ENCODE data around the gene TNFRSF21.
"Not testable (repeated sequence)": the region's sequence is repeated elsewhere in the genome, so short reads cannot be mapped to it uniquely, and the experiment has no call there.

TNFRSF21 gene

DNA sequence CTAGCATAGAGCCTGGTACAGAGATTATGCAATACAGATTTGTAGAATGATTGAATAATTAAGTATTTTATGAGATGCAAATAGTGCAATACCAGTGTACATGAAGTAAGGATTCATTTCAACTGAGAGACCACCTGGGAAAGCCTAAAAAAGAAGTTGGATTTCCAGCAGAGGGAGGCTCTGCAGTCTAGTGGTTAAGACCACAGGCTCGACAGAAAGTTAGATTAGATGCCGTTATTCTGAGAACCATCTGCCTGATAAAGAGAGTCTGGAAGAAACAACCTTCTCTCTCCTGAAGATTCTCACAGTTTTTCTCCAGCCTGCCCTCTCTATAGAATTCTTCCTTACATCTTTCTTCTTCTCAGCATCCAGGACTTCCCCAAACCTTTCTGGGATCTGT lies 13.6 kb upstream of the TNFRSF21 start:
- DNase-seq (ENCODE audit: low read depth) = no peak

GRCh38 chr6:47321577-47321976 lies 11.9 kb upstream of the TNFRSF21 start:
- DNase-seq (ENCODE audit: low read depth) = no peak

GRCh38 chr6:47319867-47320266 lies 10.2 kb upstream of the TNFRSF21 start:
- no peak for DNase-seq (ENCODE audit: low read depth)

- no peak for DNase-seq (ENCODE audit: low read depth)
These were observed 9.7 kb upstream of the TNFRSF21 start for GRCh38 chr6:47319382-47319781.

- DNase-seq (ENCODE audit: low read depth) = no peak
These were observed 8.7 kb upstream of the TNFRSF21 start for GRCh38 chr6:47318236-47318989.

DNA sequence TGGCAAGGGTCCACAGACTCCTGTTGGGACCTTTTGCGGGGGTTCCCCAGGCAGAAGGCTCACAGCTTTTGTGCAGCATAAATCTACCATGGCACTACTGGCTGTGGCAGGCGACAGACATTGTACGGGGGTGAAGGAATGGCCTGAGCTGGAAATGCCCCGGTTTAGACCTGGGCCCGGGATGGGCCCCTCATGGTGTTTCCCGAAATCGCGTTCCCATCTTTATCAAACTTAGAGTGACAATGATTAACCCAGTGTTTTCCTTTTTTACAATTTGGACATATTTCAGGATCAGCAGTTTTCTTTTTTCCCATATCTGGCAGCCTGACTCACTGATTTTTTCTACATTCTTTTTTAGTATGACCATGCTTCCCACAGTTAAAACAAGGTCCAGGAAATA lies 5.5 kb upstream of the TNFRSF21 start:
- DNase-seq (ENCODE audit: low read depth) = not testable (repeated sequence)

DNA sequence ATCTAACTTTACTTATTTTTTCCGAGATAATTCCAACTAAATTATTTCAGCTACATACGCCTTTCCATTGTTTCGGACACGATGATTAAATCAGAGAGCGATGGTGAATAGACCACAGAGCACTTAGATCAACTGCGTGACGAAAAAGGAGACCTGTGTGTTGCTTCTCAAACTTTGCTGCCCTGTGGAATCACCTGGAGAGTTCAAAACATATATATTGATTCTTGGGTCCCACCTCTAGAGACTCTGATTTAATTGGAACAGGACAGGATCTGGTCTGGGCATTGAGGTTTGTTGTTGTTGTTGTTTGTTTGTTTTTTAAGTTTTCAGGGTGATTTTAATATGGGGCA lies 401 bp upstream of the TNFRSF21 start:
- DNase-seq (ENCODE audit: low read depth) = no peak

DNA sequence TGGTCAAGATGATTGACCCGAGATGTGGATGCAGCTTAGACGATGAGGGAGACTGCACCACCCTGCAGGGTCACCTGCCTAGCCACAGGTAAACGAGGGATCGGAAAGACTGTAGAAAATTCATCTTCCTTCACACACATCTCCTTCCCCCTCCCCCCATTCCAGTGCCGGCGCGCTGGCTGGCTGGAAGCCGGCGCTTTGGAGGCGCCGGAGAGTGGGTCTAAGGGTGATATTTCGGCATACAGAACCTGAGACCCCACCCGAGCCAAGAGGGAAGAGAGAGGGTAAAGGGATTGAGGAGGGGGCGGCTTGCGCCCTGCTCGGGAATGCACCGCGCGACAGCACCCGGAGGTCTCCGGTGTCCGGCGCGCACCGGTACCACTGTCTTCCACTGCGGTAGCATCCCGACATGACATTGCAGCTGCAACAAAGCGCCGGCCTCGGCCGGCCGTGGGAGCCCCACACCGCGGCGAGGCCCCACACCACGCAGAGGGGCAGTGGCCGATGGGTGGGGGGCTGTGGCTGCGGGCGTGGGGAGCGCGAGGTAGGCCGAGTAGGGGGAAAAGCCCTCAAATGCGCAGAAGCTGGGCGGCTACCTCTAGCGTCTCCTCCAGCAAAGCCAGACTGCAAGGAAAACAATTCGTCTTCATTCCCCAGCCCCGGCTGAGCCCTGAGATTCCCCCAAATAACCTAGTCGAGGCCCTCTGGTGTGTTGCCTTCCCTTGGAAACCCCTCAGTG lies 984 bp downstream of the TNFRSF21 start:
- no peak for DNase-seq (ENCODE audit: low read depth)

GRCh38 chr6:47308198-47308517 lies 1.5 kb downstream of the TNFRSF21 start:
- no peak for DNase-seq (ENCODE audit: low read depth)

- DNase-seq (ENCODE audit: low read depth) = no peak
These were observed 2.1 kb downstream of the TNFRSF21 start for GRCh38 chr6:47307362-47308197.

DNA sequence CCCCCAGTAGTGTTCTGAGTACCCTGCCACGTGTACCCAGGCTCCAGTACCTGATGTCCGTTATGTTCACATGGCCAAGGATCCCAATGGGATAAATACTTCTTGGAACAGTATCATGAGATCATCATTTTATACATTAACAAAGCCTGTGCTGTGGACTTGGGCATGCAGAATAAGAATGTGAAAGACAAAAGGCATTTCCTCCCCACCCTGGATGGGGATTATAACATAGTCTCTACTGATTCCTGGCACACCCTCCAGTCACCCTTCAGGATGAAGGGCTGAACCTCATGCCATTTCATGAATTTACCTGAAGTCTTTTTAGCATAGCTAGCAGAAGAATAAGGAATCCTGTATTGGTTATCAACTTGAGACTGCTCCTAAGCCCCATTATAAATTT lies 2.8 kb downstream of the TNFRSF21 start:
- no peak for DNase-seq (ENCODE audit: low read depth)

DNA sequence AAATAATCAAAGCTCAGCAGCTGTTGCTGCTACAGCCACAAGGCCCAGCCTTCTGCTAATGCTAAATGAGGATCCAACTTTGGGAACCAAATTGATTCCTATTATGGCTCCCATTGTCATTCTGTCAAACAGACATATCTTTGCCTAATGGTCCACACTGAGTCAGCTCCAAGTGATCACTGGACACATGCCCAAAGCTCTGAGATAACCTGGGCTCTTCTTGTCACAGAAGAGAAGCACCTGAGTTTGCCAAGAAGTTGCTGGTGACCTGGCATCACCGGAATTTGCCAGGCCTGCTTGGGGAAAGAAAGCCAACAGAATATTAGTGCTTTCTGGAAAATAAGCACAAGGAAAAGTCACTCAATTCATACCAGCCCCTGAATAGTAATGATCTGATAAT lies 5.8 kb downstream of the TNFRSF21 start:
- no peak for DNase-seq (ENCODE audit: low read depth)

DNA sequence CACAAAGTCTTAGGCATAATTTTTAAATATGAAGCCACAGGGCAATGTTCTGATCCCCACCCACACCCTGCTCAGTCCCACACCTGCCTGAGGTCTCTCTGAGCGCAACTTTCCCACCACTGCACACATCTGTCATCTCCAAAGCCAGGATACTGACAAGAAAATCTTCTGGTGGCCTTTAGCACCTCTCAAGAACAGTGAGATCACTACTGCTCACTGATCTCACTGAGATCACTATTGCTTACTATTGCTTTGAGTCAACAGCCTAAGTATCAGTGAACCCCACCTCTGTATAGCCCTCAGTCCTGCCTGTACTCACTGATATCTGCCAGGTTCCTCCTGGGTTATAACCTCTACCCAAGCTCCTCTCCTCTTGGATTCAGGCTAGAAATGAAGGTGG lies 6.4 kb downstream of the TNFRSF21 start:
- DNase-seq (ENCODE audit: low read depth) = no peak

DNA sequence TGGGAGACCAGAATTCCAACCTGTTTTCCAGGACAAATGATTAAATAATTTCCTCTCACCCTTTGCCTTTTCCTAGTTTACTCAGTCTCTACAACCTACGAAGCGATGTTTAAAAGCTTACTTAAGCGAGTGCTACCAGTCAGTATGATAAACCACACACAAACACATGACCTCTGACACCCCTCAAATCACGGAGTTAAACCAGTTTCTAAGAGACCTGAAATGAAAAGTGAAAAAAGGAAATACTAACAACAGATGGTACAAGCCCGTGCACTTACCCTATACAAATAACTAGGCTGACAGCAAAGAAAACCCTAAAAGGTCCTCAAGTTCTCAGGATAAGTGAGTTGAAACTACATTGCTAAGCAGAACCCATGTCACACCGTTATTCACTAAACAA lies 7.7 kb downstream of the TNFRSF21 start:
- no peak for DNase-seq (ENCODE audit: low read depth)

DNA sequence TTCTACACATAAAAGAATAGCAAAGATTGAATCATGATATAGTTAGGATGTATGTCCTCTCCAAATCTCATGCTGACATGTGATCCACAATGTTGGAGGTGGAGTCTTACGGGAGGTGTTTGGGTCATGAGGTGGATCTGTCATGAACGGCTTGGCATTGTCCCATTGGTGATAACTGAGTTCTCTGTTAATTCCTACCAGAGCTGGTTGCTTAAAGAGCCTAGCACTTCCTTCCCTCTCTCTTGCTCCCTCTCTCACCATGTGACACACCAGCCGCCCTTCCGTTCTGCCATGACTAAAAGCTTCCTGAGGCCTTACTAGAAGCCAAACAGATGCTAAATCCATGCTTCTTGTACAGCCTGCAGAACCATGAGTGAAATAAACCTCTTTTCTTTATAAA lies 8.3 kb downstream of the TNFRSF21 start:
- DNase-seq (ENCODE audit: low read depth) = no peak

DNA sequence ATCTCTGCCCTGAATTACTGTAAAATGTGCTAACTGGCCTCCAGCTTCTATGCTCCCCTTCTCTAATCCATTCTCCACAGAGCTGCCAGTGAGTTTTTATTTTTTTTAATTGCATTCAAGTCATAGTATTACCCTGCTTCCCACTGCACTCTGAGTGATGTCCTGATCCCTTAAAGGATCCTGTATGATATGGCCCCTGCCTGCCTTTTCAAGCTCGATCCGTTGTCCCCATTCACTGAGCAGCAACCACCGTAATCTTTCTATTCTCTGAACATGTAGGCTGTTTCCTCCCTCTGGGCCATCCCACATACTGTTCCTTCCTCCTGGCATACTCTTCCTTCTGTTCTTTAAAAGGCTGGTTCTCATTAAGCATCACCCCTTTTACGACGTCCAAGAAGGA lies 9.3 kb downstream of the TNFRSF21 start:
- no peak for DNase-seq (ENCODE audit: low read depth)

DNA sequence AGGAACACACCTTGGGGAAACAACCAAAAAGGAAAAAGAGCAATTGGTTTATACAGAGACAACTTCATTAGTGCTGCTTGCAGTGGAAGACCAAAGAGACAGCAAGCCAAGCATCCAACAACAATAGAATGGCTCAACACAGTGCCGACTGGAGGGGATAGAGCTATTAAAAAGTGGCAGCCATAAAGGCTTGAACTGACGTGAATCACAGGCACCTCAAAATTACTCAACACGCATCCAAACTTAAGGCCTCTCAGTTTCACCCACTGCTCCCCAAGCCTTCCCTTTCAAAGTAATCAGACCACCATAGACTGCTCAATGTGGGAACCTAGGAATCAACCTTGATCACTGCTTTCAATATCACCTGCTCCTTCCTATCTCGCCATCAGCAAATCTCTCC lies 9.7 kb downstream of the TNFRSF21 start:
- no peak for DNase-seq (ENCODE audit: low read depth)

DNA sequence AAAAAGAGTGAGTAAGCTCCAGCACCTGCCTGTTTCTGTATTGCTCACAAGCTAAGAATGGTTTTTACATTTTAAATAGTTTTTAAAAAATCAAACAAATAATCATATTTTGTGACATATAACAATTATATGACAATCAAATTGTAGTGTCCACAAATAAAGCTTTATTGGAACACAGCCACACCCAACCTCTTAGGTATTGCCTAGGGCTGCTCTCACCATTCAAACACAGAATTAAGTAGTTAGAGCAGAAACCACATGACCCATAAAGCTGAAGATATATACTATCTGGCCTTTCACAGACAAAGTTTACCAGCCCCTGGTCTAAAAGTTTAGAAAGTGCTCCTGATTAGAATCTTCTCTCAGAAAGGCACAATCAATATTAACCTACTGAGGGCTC lies 11.2 kb downstream of the TNFRSF21 start:
- no peak for DNase-seq (ENCODE audit: low read depth)

DNA sequence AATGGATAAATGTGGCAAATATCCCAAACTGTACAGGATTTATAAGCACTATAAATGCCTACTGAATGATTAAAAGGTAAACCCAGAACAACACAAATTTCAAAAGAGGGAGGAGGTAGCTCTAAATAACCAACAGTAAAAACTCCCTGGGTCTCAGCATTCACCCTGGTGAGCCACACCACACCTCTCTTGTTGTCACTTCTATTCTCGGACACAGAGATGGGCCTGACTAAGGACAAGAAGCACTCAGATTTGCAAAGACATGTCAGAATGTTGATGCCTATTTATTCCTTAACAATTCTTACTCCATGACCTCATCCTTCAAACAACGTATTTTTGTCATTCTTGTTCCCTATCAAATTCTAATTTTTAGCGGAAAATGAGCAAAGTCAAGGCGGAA lies 14.7 kb downstream of the TNFRSF21 start:
- no peak for DNase-seq (ENCODE audit: low read depth)

DNA sequence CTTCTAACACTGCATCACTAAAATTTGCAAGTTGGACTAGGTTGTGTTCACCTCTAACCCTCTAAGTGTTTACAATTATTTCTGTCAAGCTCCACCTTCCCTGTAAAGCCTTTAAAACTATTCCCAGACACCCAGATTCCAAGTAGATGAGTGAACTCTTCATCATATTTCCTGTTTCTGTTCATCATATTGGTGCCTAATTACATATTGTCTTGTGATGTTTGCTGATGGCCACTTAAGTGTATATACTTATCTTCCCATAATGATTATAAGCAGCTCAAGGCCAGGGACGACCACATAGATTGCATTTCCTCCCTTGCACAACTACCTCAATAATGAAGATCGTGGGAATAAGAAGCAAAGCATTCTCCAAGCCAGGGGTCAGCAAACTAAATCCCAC lies 16.8 kb downstream of the TNFRSF21 start:
- no peak for DNase-seq (ENCODE audit: low read depth)

DNA sequence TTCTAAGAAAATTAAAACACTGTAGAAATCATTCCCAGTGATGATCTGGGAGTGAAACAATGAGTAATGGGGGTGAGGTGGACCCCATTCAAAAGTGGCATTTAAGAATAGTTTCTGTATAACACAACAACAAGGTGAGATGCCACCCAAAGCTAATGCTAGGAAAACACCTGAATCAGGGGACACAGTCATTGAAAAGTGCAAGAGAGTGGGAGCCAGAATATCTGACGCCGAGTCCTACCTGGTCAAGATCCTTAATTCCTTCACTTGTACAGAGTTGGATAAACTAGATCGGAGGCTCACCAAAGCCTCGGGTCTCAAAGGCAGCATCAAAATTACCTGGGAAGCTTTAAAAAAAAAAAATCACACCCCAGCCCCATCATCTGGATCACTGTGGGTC lies 17.7 kb downstream of the TNFRSF21 start:
- no peak for DNase-seq (ENCODE audit: low read depth)

DNA sequence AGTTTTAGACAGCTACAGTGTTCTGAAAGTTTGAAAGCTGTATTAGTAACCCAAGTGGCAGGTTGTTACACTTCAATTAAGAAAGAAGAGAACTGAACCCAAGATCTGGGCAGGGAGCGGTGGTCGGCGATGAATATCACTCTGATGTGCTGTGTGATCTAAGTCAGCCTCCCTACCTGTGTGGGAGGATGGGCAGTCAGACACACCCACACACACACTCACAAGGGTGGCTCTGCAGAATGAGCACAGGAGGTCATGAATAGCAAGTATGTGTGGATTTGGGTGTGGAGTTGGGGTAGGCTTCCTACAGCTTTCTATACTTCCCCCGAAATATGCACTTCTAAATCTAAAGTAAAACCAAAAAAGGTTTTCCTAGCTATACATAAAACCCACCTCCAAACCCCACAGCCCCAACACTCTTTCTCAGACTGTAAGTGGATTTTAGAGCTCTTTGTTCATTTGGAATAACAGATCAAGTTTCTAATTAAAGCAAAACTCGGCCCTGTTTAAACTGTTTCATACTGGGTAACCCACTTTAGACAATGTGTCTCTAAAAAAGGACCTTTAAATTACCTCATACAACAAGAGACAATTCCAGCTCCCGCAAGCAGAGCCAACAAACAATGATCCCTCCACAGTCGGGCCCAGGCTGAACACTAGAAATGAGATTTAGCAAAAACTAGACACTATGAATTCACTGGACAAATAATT lies 19.4 kb downstream of the TNFRSF21 start:
- DNase-seq (ENCODE audit: low read depth) = no peak

Data from fibroblast of the conjunctiva (primary cell).